ENCODE results near the gene THSD7B.

The THSD7B gene

DNA sequence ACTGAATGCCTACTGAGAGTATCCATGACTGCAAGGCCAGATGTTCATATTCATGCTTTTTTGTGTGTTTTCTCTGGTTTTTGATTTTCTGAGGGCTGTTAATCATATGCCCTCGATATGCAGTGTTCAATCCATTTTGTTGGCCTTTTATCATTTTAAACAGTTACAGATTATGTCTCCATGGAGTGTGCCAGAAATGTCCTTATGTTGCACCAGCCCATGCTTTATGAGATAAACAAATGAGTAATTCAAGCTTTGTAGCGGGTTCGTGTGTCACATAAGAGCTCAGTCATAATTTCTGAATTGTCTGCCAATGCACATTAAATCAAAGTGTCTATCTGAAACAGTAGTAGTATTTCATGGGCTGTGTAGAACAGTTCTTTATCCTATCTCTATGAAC, 583.0 kb downstream of the THSD7B start:
- no peak for DNase-seq (ENCODE audit: low read depth in 2 of 2, low spot score in 1 of 2)

DNA sequence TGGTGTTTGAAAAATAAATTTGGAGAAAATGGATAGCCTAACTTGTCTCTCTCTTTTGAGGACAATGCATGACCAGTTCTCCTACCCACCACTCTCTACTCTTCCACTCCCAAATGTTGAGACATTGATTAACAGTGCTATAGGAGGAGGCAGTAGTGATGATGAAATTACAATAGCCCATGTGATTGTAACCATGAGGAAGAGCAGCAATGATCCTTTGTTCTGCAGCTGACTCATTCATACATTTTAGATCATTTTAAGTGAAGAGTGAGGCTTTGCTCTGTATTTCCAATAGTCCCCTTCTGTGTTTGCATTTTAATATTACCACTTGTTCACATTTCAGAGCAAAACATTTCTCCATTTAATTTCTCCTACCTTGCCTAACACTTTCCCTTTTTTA, 592.3 kb downstream of the THSD7B start:
- DNase-seq (ENCODE audit: low read depth in 2 of 2, low spot score in 1 of 2): no peak

DNA sequence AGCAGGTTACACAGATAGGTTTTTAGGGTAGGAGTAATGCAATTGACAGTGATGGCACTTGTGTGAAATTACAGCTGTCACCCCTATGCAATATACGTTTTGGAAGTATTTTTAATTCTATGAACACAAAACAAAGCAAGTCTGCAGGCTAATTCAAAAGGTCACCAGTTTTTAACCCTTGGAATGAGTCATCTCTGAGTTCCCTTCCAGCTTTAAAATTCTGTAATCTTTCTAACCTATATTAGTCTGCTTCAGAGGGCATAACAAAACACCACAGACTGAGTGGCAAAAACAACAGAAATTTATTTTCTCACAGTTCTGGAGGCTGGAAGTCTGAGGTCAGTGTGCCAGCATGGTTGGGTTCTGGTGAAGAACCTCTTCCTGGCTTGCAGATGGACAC, 602.0 kb downstream of the THSD7B start:
- DNase-seq (ENCODE audit: low read depth in 2 of 2, low spot score in 1 of 2): no peak

DNA sequence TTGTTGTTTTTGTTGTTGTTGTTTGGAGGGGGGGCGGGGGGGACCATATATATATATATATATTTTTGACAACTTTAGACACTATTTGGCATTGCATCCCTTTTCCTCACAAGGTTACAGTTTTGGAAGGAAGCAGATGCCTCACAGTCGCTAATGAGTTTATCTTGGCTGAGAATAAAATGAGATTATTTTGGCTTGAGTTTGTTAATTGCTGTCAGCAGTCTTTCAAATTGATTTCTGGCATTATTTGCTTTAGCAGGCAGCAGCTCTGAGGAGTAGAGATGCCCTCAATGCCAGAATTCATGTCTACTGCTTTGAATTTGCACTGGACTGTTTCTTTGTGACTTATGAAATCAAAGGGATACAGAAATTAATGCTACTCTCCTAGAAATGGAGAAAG, 603.8 kb downstream of the THSD7B start:
- DNase-seq (ENCODE audit: low read depth in 2 of 2, low spot score in 1 of 2): no peak

DNA sequence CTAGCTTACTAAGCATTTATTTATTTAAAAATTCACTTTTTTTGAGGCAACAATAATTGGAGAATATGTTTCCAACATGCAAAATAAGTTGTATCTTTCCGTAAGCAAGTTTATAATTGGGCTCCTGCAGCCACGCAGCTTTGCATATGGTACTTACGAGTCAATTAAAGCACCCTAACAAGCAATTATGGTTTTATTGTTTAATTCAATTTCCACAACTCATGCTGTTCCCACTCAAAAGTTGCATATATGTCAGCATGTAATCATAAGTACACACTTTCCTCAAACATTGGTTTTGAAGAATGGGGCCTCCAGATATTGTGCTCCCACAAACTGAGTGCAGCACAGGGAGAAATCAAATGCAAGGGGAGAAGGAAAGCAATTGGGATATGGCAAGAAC, 613.8 kb downstream of the THSD7B start:
- no peak for DNase-seq (ENCODE audit: low read depth in 2 of 2, low spot score in 1 of 2)

DNA sequence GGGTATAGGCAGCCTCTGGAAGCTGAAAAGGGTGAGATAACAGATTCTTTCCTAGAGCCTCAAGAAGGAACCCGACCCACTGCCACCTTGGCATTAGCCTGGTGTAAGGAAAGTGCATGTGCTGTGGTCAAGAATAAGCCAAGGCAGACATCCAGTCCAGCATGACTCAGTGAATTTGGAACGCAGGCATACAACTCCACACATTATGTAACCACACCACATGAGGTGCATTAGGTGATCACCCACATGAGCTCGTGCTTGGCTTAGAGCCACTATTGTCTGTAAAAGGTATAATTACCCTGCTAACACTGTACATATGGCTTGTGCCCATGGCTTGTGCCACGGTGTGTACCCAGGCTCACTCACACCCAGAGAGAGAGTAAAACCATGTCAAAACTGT, 615.3 kb downstream of the THSD7B start:
- DNase-seq (ENCODE audit: low read depth in 2 of 2, low spot score in 1 of 2): no peak

DNA sequence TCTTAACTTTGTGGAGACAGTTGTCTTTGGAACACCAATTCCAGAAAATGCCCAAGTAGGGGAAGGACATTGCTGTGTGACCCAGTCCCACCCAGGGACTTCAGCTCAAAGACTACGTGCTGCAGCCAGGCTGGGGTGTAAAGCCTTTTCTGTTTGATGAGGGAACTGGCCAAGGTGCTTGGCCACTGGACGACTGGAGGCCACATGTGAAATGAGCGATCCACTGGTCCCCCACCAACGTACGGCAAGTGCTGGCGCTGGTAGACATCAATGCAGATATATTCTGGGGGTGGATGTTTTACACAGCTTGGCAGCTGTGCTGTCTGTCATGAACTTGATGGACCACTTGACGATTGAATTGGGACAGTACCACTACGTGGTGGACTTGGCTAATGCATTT, 616.4 kb downstream of the THSD7B start:
- no peak for DNase-seq (ENCODE audit: low read depth in 2 of 2, low spot score in 1 of 2)

DNA sequence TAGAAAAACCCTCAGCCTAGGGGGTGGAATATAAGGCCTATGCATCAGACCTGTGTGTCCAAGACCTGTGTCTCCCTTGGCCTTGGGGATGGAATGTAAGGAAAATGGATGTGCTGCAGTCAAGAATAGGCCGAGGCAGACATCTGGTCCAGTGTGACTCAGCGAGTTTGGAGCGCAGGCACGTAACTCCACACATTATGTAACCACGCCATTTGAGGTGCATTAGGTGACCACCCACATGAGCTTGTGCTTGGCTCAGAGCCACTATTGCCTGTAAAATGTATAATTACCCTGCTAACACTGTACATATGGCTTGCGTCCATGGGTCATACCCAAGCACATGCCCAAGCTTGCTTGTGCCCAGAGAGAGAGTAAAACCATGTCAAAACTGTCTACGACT, 618.0 kb downstream of the THSD7B start:
- DNase-seq (ENCODE audit: low read depth in 2 of 2, low spot score in 1 of 2): no peak

DNA sequence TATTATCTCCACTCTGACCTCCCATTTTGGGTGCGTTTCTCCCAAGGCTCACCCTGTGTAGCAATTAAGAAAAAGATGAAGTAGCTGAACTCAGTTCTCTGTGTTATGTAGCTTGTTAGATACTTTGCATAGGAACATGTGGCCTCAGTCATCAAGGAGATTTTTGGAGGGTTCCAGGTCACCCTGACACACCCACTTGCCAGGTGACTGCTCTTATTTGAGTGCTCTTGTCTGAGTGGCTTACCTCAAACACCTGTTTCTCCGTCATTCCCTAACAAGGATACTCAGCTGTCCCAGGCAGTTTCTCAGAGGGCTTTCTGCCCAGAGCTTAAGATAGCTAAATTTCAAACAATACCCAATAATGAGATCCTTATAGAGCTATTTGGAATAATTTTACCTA, 621.7 kb downstream of the THSD7B start:
- no peak for DNase-seq (ENCODE audit: low read depth in 2 of 2, low spot score in 1 of 2)

DNA sequence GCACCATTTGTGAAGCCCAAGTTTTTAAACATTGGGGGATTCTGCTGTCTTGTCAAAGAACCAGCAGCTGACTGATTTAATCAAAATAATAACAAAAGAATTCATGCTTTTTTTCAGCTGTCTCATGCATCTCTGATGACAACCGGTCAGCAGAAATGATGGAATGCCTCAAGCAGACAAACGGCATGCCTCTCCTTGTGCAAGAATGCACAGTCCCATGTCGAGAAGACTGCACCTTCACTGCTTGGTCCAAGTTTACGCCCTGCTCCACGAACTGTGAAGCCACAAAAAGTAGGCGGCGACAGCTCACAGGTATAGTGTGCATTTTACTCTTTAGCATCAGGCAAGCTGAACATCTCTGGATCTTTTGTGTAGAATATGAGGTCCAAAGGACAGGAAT, 640.2 kb downstream of the THSD7B start:
- no peak for DNase-seq (ENCODE audit: low read depth in 2 of 2, low spot score in 1 of 2)

DNA sequence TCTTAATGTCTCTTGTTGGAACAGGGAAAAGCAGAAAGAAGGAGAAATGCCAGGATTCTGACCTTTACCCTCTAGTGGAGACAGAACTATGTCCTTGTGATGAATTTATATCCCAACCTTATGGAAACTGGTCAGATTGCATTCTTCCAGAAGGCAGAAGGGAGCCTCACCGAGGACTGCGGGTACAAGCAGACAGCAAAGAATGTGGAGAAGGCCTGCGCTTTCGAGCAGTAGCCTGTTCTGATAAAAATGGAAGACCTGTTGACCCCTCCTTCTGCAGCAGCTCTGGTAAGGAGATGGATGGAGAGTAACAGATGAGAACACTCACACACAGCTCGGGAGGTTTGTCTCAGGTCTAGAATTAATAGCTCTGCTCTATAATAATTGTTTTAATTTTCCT, 646.2 kb downstream of the THSD7B start:
- DNase-seq (ENCODE audit: low read depth in 2 of 2, low spot score in 1 of 2): no peak

DNA sequence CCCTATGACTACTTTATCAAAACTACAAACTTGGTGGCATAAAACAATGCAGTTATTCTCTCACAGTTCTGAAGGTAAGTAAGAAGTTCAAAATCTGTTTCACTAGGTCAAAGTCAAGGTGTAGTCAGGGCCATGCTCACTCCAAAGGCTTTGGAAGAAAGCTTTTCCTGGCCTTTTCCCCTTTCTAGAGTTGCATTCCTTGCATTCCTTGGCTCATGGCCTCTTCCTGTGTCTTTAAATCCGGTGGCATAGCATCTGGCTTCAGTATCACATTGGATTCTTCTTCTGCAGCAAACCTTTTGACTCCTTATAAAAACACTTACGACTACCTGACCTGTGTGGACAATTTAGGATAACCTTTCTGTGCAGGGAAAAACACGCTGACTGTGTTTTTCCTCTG, 655.4 kb downstream of the THSD7B start:
- DNase-seq (ENCODE audit: low read depth in 2 of 2, low spot score in 1 of 2): no peak

DNA sequence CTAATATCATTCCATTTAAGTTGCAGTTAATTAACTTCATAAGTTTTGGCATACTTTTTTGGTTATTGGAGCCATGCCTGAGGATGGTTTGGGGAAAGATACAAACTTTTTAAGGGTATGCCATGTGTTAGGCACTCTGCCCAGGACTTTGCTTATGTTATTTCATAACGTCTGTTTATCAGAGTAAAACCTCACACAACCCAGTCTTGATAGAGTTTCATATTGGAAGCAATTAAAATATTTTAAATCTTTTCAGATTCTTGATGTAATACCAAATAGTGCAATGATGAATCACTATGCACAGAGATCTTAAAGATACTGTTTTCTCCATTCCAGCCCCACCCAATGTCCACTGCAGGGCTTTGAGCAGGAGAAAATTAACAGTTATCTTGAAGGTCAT, 669.8 kb downstream of the THSD7B start:
- no peak for DNase-seq (ENCODE audit: low read depth in 2 of 2, low spot score in 1 of 2)

DNA sequence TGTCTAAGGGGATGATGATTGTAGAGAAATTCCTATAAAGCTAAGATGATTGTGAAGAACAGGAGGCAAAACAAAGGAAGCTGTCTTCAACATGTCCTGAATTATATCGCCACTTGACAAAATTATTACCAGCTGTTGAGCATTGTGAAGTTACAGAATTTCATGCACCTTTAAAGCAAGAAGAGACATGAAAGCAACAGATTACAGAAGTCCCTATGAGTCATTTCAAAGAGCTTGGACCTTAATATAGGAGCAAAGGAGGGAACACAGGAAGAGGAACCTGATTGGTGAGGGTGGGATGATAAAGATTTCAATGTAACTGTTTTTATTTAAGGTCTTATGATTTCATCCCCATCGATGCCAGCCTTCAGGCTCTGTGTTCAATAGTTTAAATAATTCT, 672.0 kb downstream of the THSD7B start:
- no peak for DNase-seq (ENCODE audit: low read depth in 2 of 2, low spot score in 1 of 2)

DNA sequence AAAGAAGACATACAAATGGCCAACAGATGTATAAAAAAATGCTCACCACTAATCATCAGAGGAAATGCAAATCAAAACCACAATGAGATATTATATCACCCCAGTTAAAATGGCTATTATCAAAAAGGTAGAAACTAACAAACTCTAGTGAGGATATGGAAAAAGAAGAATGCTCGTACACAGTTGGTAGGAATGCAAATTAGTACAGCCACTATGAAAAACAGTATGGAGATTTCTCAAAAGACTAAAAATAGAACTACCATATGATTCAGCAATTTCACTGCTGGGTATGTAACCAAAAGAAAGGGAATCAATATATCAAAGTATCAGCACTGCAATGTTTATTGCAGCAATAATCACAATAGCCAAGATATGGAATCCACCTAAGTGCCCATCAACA, 679.6 kb downstream of the THSD7B start:
- DNase-seq (ENCODE audit: low read depth in 2 of 2, low spot score in 1 of 2): no peak

DNA sequence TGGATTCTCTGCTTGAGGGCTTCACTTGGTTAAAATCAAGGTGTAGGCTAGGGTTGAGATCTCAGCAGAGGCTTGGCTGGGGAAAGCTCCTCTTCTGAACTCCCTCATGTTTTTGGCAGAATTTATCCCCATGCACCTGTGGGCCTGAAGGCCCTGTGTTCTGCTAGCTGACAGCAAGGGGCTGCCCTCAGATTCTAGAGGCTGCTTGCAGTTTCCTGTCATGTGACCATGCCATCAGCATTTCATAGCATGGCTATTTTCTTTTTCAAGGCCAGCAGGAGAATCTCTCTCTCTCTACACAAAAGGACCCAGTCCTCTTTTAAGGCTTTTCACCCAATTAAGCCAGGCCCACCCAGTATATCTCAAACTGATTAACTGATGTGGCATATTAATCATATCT, 684.1 kb downstream of the THSD7B start:
- no peak for DNase-seq (ENCODE audit: low read depth in 2 of 2, low spot score in 1 of 2)

DNA sequence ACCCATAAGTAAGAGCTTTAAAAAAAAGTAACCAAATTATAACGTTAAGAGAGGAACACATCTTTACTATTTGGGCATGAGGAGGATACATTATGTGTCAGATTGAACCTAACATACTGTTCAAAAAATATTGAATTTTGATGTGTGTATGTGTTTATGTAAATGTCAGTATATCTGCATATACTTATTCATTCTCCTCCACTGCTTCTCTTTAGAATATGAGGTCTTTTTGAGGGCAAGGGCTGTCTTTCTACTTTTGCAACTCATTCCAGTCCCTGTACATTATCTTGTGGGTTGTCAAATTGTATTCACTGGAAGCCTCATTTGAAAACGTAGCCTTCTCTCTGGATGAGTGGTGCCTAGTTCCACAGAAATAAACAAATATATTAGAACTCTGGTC, 689.5 kb downstream of the THSD7B start:
- DNase-seq (ENCODE audit: low read depth in 2 of 2, low spot score in 1 of 2): no peak

DNA sequence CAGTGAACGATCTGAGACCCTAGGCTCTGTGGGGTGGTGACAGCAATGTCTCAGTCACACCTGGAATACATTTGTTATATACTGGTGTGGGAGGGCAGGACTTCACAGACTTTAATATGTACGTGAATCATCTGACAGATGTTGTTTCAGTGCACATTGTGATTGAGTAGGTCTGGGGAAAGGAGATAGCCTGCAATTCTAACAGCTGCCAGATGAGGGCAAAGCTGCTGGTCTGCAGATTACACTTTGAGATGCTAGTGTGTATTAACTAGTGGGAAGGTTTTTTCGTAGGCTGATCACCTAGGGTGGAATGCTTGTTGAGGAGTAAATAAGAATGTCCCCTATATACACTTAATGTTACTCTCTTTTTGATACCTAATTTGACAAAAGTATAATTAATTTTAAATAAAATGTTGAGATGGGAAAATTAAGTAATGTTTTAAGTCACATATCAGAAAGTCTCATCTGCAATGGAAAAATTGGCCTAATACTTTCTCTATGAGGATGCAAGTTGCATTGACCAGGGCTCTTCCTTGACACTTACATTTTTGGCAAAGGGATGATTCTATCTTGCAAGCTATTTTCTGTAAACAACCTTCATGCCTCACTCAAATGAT, 702.0 kb downstream of the THSD7B start:
- DNase-seq (ENCODE audit: low read depth in 2 of 2, low spot score in 1 of 2): no peak

DNA sequence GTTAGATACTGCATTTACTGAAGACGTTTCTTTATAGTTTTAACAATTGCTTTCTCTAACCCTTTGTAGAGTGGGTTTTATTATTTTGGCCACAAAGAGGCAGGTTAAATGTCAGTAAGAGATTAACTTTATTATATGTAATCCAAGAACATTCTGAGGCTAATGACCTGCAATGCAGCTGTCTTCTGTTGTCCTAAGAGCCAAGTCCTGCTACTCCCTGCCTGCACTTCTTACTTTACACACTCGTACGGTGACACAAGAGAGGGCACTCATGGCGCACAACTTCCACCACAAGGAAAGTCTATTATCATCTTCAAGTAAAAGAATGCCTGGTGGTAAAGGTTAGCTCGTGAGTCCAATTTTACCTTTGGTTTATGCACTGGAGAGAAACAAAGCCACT, 727.9 kb downstream of the THSD7B start:
- no peak for DNase-seq (ENCODE audit: low read depth in 2 of 2, low spot score in 1 of 2)

DNA sequence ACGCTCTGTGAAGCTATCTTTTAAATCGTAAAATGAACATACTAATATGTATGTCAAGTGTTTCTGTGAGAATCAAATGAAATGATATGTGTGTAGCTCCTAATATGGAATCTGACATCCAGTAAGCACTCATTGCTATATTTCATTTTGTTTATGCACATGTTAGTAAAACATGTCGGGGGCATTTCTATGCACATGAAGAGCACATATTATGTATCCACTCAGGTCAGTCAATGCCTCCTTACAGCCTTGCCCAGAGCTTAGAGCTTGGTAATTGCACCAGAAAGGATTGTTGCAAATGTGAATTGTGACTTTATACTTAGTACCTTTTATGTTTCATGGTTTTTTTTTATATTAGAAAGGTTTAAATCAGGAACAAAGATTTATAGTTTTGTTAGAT, 735.3 kb downstream of the THSD7B start:
- no peak for DNase-seq (ENCODE audit: low read depth in 2 of 2, low spot score in 1 of 2)

DNA sequence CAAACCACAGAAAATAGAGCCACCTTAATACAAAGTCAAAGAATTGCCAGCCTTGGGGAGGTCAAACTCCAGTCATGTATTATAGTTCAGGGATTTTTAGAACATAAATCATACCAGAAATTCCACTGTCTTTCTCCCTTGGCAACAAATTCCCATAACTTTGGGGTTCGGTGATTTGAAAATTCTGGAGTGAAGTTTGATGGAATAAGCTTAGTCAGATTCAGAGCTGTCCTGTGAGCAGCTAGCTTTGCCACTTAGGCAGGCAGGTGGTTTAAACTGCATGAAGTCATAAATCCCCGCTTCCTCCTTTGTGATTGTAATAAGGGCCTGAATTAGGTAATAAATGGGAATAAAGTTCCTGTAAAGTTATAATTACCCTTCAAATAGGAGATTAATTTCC, 741.9 kb downstream of the THSD7B start:
- DNase-seq (ENCODE audit: low read depth in 2 of 2, low spot score in 1 of 2): no peak

DNA sequence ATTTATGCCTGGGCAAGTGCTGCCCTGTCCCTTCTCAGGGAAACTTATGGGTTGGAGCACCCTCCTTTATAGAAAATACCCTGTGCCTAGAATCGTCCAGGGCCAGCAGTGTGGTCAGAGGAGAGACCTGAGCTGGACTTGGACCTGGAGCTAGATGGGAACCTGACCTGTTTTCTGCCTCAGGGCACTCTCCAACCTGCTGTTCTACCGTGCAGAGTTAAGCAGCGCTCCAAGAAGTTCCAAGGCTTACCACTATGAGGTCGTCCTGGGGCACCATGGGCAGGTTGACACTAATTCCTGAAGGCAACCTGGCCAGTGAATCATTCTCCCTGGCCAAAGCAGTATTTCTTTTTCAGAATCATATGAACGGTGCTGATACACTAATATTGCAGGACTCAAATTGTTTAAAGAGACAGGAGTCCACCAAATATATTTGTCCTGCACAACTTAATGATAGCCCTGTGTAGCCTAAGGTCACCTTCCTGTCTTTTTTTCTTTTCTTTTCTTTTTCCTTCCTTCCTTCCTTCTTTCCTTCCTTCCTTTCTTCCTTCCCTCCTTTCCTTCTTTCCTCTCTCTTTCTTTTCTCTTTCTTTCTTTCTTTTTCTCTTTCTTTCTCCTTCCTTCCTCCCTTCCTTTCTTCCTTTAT, 743.5 kb downstream of the THSD7B start:
- no peak for DNase-seq (ENCODE audit: low read depth in 2 of 2, low spot score in 1 of 2)

DNA sequence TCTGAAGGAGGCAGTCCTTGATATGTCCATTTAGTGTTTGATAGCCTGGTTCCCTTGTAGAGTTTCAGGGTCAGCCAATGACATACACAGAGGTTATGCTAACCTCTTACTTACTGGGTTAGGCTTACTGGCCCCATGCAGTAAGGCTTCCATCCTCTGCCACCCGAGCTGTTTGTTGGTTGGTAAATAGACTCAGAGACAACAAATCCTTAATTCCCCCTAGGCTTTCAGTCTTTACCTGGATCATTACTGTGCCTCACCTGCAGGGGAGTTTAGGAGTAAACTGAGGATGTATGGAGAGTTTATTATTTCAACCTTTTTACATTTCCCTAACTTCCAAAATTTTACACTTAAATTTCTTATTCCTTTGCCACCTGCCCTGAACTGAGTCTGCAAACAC, 746.2 kb downstream of the THSD7B start:
- no peak for DNase-seq (ENCODE audit: low read depth in 2 of 2, low spot score in 1 of 2)
